T-helper 2 cell treated with Interferon-gamma antibody and Interleukin-4, amounts not matched to agents 5 μg/mL and 100 μg/mL, for 36 hours (primary cell): ENCODE results near the gene BCAR3.

Experiments used
- DNase-seq: peaks from one replicate; pipeline ENCODE4 v3.0.0; 2021; ENCODE audit warnings: low spot score
- H3K27ac Mint-ChIP-seq: one replicate; pipeline ENCODE4 v1.8.0; 2021; ENCODE audit warnings: mild to moderate bottlenecking, mixed read lengths
- H3K27me3 Mint-ChIP-seq: one replicate; pipeline ENCODE4 v1.8.0; 2021; ENCODE audit warnings: low read depth, mixed read lengths
- H3K36me3 Mint-ChIP-seq: one replicate; pipeline ENCODE4 v1.8.0; 2021; ENCODE audit warnings: low read depth, mixed read lengths
- H3K4me1 Mint-ChIP-seq: one replicate; pipeline ENCODE4 v1.8.0; 2021; ENCODE audit warnings: low read depth, mixed read lengths
- H3K4me3 Mint-ChIP-seq: one replicate; pipeline ENCODE4 v1.8.0; 2022; ENCODE audit warnings: mild to moderate bottlenecking, moderate library complexity, mixed read lengths
- H3K9me3 Mint-ChIP-seq: one replicate; pipeline ENCODE4 v1.8.0; 2021; ENCODE audit warnings: mixed read lengths

BCAR3 gene

GRCh38 chr1:93640656-93641440 lies 40.8 kb downstream of the BCAR3 start:
- Mint-ChIP-seq H3K27me3 (no peaks in the 10 kb centered on the region), H3K4me1 (peaks cover 14% of the 10 kb centered on the region), H3K27ac (no peak overlapping the region), H3K36me3 (peaks cover 5% of the 10 kb centered on the region), H3K9me3 (no peaks in the 10 kb centered on the region), H3K4me3 (no peak overlapping the region)
- DNase-seq = no peak

- no peaks in the 10 kb centered on the region for H3K27me3 Mint-ChIP-seq
- H3K4me1 Mint-ChIP-seq = peaks cover 6% of the 10 kb centered on the region
- H3K27ac Mint-ChIP-seq = no peak overlapping the region
- peaks cover 7% of the 10 kb centered on the region for H3K36me3 Mint-ChIP-seq
- no peak overlapping the region for H3K4me3 Mint-ChIP-seq
- no peak for DNase-seq
- H3K9me3 Mint-ChIP-seq = no peaks in the 10 kb centered on the region
Observed at GRCh38 chr1:93638981-93639380, 42.7 kb downstream of the BCAR3 start.

GRCh38 chr1:93638307-93638847 lies 43.3 kb downstream of the BCAR3 start:
- Mint-ChIP-seq H3K36me3 (peaks cover 7% of the 10 kb centered on the region), H3K4me1 (no peaks in the 10 kb centered on the region)

GRCh38 chr1:93636712-93637111 lies 44.9 kb downstream of the BCAR3 start:
- Mint-ChIP-seq H3K9me3 (no peaks in the 10 kb centered on the region), H3K27ac (no peak overlapping the region), H3K27me3 (no peaks in the 10 kb centered on the region), H3K4me1 (no peaks in the 10 kb centered on the region), H3K4me3 (no peak overlapping the region), H3K36me3 (peaks cover 7% of the 10 kb centered on the region)
- DNase-seq = no peak

More at GRCh38 chr1:93638307-93638847, 43.3 kb downstream of the BCAR3 start:
- DNase-seq = no peak
- Mint-ChIP-seq H3K27ac (no peak overlapping the region), H3K27me3 (no peaks in the 10 kb centered on the region), H3K4me3 (no peak overlapping the region), H3K9me3 (no peaks in the 10 kb centered on the region)

- Mint-ChIP-seq H3K9me3 (no peaks in the 10 kb centered on the region), H3K27me3 (no peaks in the 10 kb centered on the region), H3K36me3 (peaks cover 7% of the 10 kb centered on the region), H3K4me3 (no peak overlapping the region), H3K27ac (no peak overlapping the region), H3K4me1 (no peaks in the 10 kb centered on the region)
- DNase-seq = no peak
Observed at GRCh38 chr1:93635614-93636543, 45.8 kb downstream of the BCAR3 start.

GRCh38 chr1:93633313-93633712 lies 48.3 kb downstream of the BCAR3 start:
- Mint-ChIP-seq H3K36me3 (peaks cover 3% of the 10 kb centered on the region), H3K27me3 (no peaks in the 10 kb centered on the region), H3K9me3 (no peaks in the 10 kb centered on the region), H3K27ac (no peak overlapping the region), H3K4me3 (no peak overlapping the region), H3K4me1 (peaks cover 7% of the 10 kb centered on the region)
- no peak for DNase-seq

GRCh38 chr1:93631626-93632365 lies 49.8 kb downstream of the BCAR3 start:
- H3K9me3 Mint-ChIP-seq = no peaks in the 10 kb centered on the region
- H3K36me3 Mint-ChIP-seq = peaks cover 2% of the 10 kb centered on the region
- no peak for DNase-seq
- H3K4me3 Mint-ChIP-seq = no peak overlapping the region
- H3K27ac Mint-ChIP-seq = no peak overlapping the region
- H3K4me1 Mint-ChIP-seq = peaks cover 11% of the 10 kb centered on the region
- no peaks in the 10 kb centered on the region for H3K27me3 Mint-ChIP-seq

- Mint-ChIP-seq H3K4me1 (peaks cover 11% of the 10 kb centered on the region), H3K4me3 (no peak overlapping the region), H3K27me3 (no peaks in the 10 kb centered on the region), H3K27ac (no peak overlapping the region), H3K9me3 (no peaks in the 10 kb centered on the region), H3K36me3 (peaks cover 2% of the 10 kb centered on the region)
- DNase-seq = no peak
Observed at GRCh38 chr1:93630168-93630567, 51.5 kb downstream of the BCAR3 start.

- peak; percentile 28 for DNase-seq
- Mint-ChIP-seq H3K4me1 (peaks cover 11% of the 10 kb centered on the region), H3K36me3 (no peaks in the 10 kb centered on the region), H3K4me3 (peak overlapping the region; percentile 1), H3K27ac (no peak overlapping the region), H3K9me3 (no peaks in the 10 kb centered on the region), H3K27me3 (no peaks in the 10 kb centered on the region)
Observed at GRCh38 chr1:93629101-93630059, 52.3 kb downstream of the BCAR3 start.

- no peak for DNase-seq
- Mint-ChIP-seq H3K27me3 (no peaks in the 10 kb centered on the region), H3K4me1 (peaks cover 11% of the 10 kb centered on the region), H3K27ac (no peak overlapping the region), H3K9me3 (no peaks in the 10 kb centered on the region), H3K36me3 (no peaks in the 10 kb centered on the region), H3K4me3 (no peak overlapping the region)
Observed at GRCh38 chr1:93628681-93629080, 53.0 kb downstream of the BCAR3 start.

GRCh38 chr1:93625582-93626327 lies 55.9 kb downstream of the BCAR3 start:
- H3K4me3 Mint-ChIP-seq = no peak overlapping the region
- no peak for DNase-seq
- H3K27me3 Mint-ChIP-seq = peaks cover 6% of the 10 kb centered on the region
- no peak overlapping the region for H3K27ac Mint-ChIP-seq
- peaks cover 11% of the 10 kb centered on the region for H3K4me1 Mint-ChIP-seq
- no peaks in the 10 kb centered on the region for H3K9me3 Mint-ChIP-seq
- no peaks in the 10 kb centered on the region for H3K36me3 Mint-ChIP-seq

- peaks cover 12% of the 10 kb centered on the region for H3K4me1 Mint-ChIP-seq
- H3K4me3 Mint-ChIP-seq = no peak overlapping the region
- peaks cover 2% of the 10 kb centered on the region for H3K36me3 Mint-ChIP-seq
- H3K9me3 Mint-ChIP-seq = no peaks in the 10 kb centered on the region
- no peak overlapping the region for H3K27ac Mint-ChIP-seq
- no peak for DNase-seq
- peaks cover 6% of the 10 kb centered on the region for H3K27me3 Mint-ChIP-seq
Observed at GRCh38 chr1:93623875-93624274, 57.8 kb downstream of the BCAR3 start.
